GM12864 (cell line): ENCODE results near the gene CRTC1.

Experiments used
- DNase-seq: peaks from one replicate; pipeline ENCODE4 v3.0.0-alpha.2; 2011; ENCODE audit warnings: low read depth
- H3K4me3 ChIP-seq: 2 replicates; pipeline ENCODE4 v1.5.1; 2011; ENCODE audit warnings: mild to moderate bottlenecking, low read depth, low read length, control low read depth
- TF ChIP-seq, protein P1 (sequence below): IDR thresholded peaks from 2 replicates; pipeline ENCODE4 v1.5.1; 2011; ENCODE audit warnings: low read depth, mild to moderate bottlenecking, moderate library complexity, low read length, control low read depth, inconsistent platforms; ENCODE audit errors: missing control alignments

The CRTC1 gene

DNA sequence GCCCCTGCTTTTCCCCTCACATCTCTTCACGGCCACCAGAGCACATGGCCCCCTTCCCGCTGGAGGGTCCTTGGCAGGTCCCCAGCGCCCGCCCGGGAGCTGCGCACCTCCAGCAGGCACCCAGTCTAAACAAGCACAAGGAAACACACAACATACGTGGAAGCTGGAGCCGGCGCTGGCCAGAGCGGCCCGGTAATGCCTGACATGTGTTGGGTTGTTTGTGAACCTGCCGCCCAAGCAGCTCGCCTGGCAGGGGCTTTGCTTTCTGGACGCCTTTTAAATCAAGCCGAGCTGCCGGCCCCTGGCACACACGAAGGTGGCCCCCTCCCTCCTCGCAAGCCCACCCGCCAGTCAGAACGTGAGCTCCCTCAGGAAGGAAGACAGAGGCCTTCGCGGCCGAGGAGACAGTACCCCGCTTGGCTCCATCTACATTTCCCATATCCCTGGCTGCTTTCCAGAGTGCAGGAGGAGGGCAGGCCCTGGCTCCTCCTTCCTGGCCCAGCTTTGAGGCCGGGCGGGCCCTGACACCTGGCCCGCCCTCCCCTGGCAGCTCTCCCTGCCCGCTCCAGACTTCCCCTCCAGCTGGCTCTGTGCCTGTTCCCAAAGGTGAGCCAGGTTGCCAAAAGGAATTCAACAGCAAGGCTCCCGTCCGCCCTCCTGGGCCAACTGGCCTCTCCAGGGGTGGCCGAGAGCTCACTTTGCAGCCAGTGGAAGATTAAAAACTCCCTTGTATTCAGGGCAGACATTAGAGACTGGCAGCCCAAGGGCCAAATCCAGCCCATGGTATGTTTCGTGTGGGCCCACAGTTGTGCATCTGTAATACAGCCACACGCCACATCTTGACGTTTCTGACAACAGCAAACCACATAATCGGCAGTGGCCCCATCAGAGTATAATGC lies 78.9 kb downstream of the CRTC1 start:
- DNase-seq: no peak
- TF ChIP-seq, protein P1, sequence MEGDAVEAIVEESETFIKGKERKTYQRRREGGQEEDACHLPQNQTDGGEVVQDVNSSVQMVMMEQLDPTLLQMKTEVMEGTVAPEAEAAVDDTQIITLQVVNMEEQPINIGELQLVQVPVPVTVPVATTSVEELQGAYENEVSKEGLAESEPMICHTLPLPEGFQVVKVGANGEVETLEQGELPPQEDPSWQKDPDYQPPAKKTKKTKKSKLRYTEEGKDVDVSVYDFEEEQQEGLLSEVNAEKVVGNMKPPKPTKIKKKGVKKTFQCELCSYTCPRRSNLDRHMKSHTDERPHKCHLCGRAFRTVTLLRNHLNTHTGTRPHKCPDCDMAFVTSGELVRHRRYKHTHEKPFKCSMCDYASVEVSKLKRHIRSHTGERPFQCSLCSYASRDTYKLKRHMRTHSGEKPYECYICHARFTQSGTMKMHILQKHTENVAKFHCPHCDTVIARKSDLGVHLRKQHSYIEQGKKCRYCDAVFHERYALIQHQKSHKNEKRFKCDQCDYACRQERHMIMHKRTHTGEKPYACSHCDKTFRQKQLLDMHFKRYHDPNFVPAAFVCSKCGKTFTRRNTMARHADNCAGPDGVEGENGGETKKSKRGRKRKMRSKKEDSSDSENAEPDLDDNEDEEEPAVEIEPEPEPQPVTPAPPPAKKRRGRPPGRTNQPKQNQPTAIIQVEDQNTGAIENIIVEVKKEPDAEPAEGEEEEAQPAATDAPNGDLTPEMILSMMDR: no peak
- no peak overlapping the region for H3K4me3 ChIP-seq

DNA sequence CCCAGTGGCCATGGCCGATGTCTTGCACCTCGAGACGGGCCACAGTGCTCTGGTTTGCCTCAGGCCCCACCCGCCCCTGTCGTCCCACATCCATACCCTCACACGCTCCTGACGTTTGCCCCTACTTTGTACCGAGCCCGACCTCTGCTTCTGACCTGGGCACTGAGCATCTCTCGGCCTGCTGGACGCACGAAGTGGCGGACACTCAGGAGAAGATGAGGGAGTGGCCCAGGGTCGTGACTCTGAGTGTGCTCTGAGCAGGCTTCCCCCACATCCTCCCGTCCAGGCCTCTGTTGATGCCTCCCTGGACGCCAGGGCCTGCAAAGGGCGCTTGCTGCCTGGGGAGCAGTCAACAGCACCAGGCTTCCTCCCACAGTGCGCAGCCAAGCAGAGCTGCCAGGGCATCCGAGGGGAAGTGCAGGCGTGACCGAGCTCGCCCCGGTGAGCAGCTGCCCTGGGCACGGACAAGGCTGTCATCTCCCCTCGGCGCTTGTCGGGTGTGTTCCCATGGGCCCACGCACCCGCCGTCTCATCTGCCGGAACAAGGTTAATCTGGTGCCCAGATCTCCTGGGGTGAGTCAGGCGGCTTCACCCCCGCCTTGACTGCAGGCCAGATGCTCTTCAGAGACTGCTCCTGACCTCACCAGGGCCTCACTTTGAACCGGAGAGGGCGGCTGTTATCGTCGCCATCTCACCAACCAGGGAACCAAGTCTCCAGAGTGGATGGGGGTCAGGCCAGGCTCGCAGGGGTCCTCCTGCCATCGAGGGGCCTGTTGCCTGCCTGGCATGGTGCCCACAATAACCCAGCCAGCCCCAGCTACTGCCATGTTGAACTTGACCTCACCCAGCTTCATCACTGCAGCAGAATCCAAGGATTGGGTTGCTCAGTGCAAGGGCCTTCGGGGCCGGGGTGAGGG lies 80.5 kb downstream of the CRTC1 start:
- TF ChIP-seq, protein P1: no peak
- no peak for DNase-seq
- no peak overlapping the region for H3K4me3 ChIP-seq

DNA sequence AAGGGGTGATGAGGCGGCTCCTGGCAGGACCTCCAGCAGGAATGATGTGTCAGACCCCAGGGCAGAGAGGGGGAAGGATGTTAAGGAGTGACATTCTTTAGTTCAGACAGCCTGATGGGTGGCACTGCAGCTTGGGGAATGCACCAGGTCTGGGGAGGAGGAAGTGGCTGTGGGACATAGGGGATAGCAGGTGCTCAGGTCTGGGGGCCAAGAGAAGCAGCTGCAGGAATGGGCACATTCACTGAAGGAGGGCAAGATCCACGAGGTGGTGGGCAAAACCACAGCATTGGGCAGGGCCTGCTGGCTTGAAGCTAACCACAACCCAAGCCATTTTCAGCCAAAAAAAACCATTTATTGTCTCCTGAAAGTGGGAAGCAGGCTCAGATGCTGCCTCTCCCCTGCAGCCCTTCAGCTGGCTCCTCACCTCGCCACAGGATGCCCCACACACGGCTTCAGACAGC lies 81.1 kb downstream of the CRTC1 start:
- no peak overlapping the region for H3K4me3 ChIP-seq
- no peak for DNase-seq
- TF ChIP-seq, protein P1: no peak

DNA sequence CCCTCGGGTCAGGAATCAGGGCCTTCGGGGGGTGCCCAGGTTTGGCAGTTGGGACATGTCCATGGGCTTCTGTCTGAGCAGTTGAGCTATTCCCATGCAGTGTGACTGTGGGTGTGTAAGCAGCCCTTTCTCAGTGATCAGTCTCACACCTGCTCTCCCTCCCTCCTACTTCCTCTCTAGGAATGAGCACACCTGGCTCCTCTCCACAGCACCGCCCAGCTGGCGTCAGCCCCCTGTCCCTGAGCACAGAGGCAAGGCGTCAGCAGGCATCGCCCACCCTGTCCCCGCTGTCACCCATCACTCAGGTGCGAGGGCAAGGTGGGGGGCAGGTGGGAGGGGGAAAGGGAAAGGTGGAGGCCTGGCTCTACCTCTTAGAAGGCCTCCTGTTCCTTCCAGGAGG lies 81.7 kb downstream of the CRTC1 start:
- TF ChIP-seq, protein P1: no peak
- no peak overlapping the region for H3K4me3 ChIP-seq
- no peak for DNase-seq

DNA sequence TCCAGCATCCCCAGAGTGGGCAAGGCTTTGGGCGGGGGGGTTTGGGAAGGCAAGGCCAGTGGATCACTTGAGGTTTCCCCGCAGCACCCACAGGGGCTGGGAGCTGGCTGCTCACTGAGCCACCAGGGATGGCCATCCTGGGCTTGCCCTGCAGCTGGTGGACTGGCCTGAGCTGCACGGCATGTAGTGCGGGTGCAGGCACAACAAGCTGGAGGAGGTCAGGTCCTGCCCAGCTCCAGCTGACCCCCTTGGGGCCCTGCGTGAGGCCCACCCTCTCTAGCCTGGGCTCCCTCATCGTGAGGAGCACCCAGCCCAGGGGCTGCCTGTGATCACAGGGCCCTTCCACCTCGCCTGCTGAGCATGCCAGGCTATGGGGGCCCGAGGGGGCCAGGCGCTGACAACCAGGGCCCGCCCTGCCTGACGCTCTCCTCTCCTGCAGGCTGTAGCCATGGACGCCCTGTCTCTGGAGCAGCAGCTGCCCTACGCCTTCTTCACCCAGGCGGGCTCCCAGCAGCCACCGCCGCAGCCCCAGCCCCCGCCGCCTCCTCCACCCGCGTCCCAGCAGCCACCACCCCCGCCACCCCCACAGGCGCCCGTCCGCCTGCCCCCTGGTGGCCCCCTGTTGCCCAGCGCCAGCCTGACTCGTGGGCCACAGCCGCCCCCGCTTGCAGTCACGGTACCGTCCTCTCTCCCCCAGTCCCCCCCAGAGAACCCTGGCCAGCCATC lies 84.7 kb downstream of the CRTC1 start:
- H3K4me3 ChIP-seq: no peak overlapping the region
- no peak for DNase-seq
- TF ChIP-seq, protein P1: no peak
